Measurements from ENCODE around the gene TMEM144.

- TF ChIP-seq, protein P1, sequence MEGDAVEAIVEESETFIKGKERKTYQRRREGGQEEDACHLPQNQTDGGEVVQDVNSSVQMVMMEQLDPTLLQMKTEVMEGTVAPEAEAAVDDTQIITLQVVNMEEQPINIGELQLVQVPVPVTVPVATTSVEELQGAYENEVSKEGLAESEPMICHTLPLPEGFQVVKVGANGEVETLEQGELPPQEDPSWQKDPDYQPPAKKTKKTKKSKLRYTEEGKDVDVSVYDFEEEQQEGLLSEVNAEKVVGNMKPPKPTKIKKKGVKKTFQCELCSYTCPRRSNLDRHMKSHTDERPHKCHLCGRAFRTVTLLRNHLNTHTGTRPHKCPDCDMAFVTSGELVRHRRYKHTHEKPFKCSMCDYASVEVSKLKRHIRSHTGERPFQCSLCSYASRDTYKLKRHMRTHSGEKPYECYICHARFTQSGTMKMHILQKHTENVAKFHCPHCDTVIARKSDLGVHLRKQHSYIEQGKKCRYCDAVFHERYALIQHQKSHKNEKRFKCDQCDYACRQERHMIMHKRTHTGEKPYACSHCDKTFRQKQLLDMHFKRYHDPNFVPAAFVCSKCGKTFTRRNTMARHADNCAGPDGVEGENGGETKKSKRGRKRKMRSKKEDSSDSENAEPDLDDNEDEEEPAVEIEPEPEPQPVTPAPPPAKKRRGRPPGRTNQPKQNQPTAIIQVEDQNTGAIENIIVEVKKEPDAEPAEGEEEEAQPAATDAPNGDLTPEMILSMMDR (IDR thresholded peaks at IDR 0.05): no peak
- TF ChIP-seq POLR2A (IDR thresholded peaks at IDR 0.05): no peak
These were observed 81.2 kb downstream of the TMEM144 start for GRCh38 chr4:158291334-158292055.
